ENCODE data around the gene SEPTIN12. TPM values are rescaled to one million over a fixed set of nuclear protein-coding genes. Genes with fewer than 3 reads are reported as not detected.
A peak's percentile ranks its signal among the peaks of the same experiment; 100 is the strongest.

SEPTIN12 gene
- polyA plus RNA-seq, 3 donors, result not detected

DNA sequence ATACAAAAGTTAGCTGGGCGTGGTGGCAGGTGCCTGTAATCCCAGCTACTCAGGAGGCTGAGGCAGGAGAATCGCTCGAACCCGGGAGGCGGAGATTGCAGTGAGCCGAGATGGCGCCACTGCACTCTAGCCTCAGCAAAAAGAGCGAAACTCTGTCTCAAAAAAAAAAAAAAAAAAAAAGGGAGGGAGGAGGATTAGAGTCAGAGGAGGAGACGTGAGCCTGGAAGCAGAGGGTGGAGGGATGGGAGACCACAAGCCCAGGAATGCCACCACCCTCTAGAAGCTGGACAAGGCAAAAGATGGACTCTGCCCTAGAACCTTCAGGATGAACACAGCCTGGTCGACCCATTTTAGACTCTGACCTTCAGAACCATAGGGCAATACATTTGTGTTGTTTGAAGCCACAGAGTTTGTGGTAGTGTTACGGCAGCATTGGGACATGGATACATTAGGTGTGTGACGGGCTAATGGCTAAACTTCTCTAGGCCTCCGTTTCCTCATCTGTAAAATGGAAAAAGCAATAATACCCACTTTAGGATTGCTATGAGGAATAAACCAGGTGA is 4.9 kb upstream of the SEPTIN12 start:
- no peaks in the 10 kb centered on the region for H4K20me1 ChIP-seq (ENCODE audit: insufficient read depth, low read length)
- H3K79me2 ChIP-seq (ENCODE audit: insufficient read depth, low read length), result no peaks in the 10 kb centered on the region
- no peak overlapping the region for H3K4me2 ChIP-seq (replicated peaks; ENCODE audit: extremely low read depth, low read length, poor library complexity, severe bottlenecking)
- TF ChIP-seq, protein P1, sequence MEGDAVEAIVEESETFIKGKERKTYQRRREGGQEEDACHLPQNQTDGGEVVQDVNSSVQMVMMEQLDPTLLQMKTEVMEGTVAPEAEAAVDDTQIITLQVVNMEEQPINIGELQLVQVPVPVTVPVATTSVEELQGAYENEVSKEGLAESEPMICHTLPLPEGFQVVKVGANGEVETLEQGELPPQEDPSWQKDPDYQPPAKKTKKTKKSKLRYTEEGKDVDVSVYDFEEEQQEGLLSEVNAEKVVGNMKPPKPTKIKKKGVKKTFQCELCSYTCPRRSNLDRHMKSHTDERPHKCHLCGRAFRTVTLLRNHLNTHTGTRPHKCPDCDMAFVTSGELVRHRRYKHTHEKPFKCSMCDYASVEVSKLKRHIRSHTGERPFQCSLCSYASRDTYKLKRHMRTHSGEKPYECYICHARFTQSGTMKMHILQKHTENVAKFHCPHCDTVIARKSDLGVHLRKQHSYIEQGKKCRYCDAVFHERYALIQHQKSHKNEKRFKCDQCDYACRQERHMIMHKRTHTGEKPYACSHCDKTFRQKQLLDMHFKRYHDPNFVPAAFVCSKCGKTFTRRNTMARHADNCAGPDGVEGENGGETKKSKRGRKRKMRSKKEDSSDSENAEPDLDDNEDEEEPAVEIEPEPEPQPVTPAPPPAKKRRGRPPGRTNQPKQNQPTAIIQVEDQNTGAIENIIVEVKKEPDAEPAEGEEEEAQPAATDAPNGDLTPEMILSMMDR (IDR thresholded peaks at IDR 0.05), result no peak
- intact Hi-C loops (cut with micrococcal nuclease), result no loop called here
- H3K4me1 Mint-ChIP-seq, result peaks cover 3% of the 10 kb centered on the region
- no peak overlapping the region for H2AFZ ChIP-seq (ENCODE audit: insufficient read depth, low read depth, low read length, poor library complexity, severe bottlenecking)
- peaks cover 0 to 2% (median 0%) of the 10 kb centered on the region in 7 donors for H3K9me3 Mint-ChIP-seq
- H3K4me3 Mint-ChIP-seq, result no peak overlapping the region
- no peak for DNase-seq
- no peak overlapping the region for H3K27ac ChIP-seq (ENCODE audit: low read depth in 1 of 2, low read length in 2 of 2)
- H3K36me3 ChIP-seq (replicated peaks in 1 of 2; ENCODE audit: control insufficient read depth in 1 of 2, insufficient read depth in 2 of 2, low read length in 2 of 2), result peaks cover 24% of the 10 kb centered on the region in 2 donors
- H3K27me3 Mint-ChIP-seq (ENCODE audit: low read depth in 3 of 3), result peaks cover 0 to 6% (median 4%) of the 10 kb centered on the region in 3 donors
- H3K9ac ChIP-seq (ENCODE audit: insufficient read depth, low read length, poor library complexity, severe bottlenecking), result no peak overlapping the region
- H3K27ac Mint-ChIP-seq, result peak overlapping the region in 1 of 7 donors; percentile 65
- WGBS (ENCODE audit: insufficient coverage), result 87% methylated on average over 7 of the region's 13 CpGs
- no peaks in the 10 kb centered on the region for H3K4me1 ChIP-seq (ENCODE audit: control insufficient read depth in 1 of 2, insufficient read depth in 2 of 2, low read length in 2 of 2)
- no peaks in the 10 kb centered on the region for H3K9me3 ChIP-seq (replicated peaks in 1 of 2; ENCODE audit: control insufficient read depth in 1 of 2, insufficient read depth in 1 of 2, low read length in 2 of 2)
- H3K36me3 Mint-ChIP-seq, result peaks cover 11 to 27% of the 10 kb centered on the region in 2 donors
- no peaks in the 10 kb centered on the region for H3K27me3 ChIP-seq (ENCODE audit: control insufficient read depth in 2 of 2, insufficient read depth in 2 of 2, low read length in 2 of 2)
- H3K4me3 ChIP-seq (replicated peaks in 1 of 3; ENCODE audit: low read depth in 2 of 3, low read length in 3 of 3), result no peak overlapping the region

DNA sequence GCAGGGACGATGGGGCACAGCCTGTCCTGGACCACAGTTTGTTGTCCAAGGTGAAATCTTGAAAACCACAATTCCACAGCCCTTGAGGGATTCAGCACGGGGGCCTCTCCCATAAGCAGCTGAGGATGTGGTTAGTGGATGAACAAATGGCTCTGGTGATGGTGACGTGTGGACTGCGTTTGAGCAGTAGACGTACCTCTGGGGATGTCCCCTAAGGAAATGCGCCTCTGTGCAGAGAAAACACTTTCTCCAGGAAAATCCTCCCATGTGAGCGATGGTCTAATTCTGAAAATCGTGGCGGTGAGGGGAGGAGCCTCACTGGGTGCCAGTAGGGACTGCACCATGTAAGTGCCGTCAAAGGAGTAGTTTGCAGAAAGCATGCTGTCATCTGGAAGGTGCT is 2.7 kb upstream of the SEPTIN12 start:
- no peak overlapping the region for H3K27ac Mint-ChIP-seq
- no peaks in the 10 kb centered on the region for H3K27me3 ChIP-seq (ENCODE audit: control insufficient read depth in 2 of 2, insufficient read depth in 2 of 2, low read length in 2 of 2)
- peaks cover 3% of the 10 kb centered on the region for H3K4me1 Mint-ChIP-seq
- H3K4me2 ChIP-seq (replicated peaks; ENCODE audit: extremely low read depth, low read length, poor library complexity, severe bottlenecking), result no peak overlapping the region
- no peak overlapping the region for H3K4me3 Mint-ChIP-seq
- peaks cover 4 to 5% of the 10 kb centered on the region in 2 donors for H3K36me3 ChIP-seq (replicated peaks in 1 of 2; ENCODE audit: control insufficient read depth in 1 of 2, insufficient read depth in 2 of 2, low read length in 2 of 2)
- 75% methylated on average over 4 of the region's 10 CpGs for WGBS (ENCODE audit: insufficient coverage)
- no peak overlapping the region for H2AFZ ChIP-seq (ENCODE audit: insufficient read depth, low read depth, low read length, poor library complexity, severe bottlenecking)
- peaks cover 0 to 7% (median 5%) of the 10 kb centered on the region in 3 donors for H3K27me3 Mint-ChIP-seq (ENCODE audit: low read depth in 3 of 3)
- DNase-seq, result peak in 1 of 3 donors; percentile 35
- no peak overlapping the region for H3K4me3 ChIP-seq (replicated peaks in 1 of 3; ENCODE audit: low read depth in 2 of 3, low read length in 3 of 3)
- peaks cover 0 to 2% (median 0%) of the 10 kb centered on the region in 7 donors for H3K9me3 Mint-ChIP-seq
- no peak overlapping the region for H3K9ac ChIP-seq (ENCODE audit: insufficient read depth, low read length, poor library complexity, severe bottlenecking)
- intact Hi-C loops (cut with micrococcal nuclease), result no loop called here
- TF ChIP-seq, protein P1 (IDR thresholded peaks at IDR 0.05), result no peak
- H3K79me2 ChIP-seq (ENCODE audit: insufficient read depth, low read length), result no peaks in the 10 kb centered on the region
- H4K20me1 ChIP-seq (ENCODE audit: insufficient read depth, low read length), result no peaks in the 10 kb centered on the region
- no peaks in the 10 kb centered on the region for H3K4me1 ChIP-seq (ENCODE audit: control insufficient read depth in 1 of 2, insufficient read depth in 2 of 2, low read length in 2 of 2)
- no peak overlapping the region for H3K27ac ChIP-seq (ENCODE audit: low read depth in 1 of 2, low read length in 2 of 2)
- H3K36me3 Mint-ChIP-seq, result peaks cover 0 to 6% of the 10 kb centered on the region in 2 donors
- H3K9me3 ChIP-seq (replicated peaks in 1 of 2; ENCODE audit: control insufficient read depth in 1 of 2, insufficient read depth in 1 of 2, low read length in 2 of 2), result no peaks in the 10 kb centered on the region
